WTC11 (cell line): ENCODE measurements around the gene CHCHD1. TPM values are rescaled to one million over a fixed set of nuclear protein-coding genes. Genes with fewer than 3 reads are reported as not detected.

Experiments used
- ATAC-seq: fragments of 200-7000 bp; cut with Tn5 transposase; 2 replicates; pipeline ENCODE4 v1.10.0; 2021; ENCODE audit warnings: mild to moderate bottlenecking, moderate library complexity
- CTCF ChIA-PET: fragments of 300-600 bp; sonication (Branson Sonifier 250); formaldehyde crosslinking; loops from one replicate; lab custom pipeline; 2021; ENCODE audit warnings: antibody characterized with exemption; lab: Charles Lee
- POLR2A ChIA-PET: fragments of 350-600 bp; sonication (Branson Sonifier 250); formaldehyde crosslinking; loops from one replicate; lab custom pipeline; 2021; ENCODE audit warnings: antibody characterized with exemption; lab: Charles Lee
- DNase-seq: peaks from one replicate; pipeline ENCODE4 v3.0.0; 2021; ENCODE audit warnings: low spot score
- H3K27ac Mint-ChIP-seq: 2 replicates; pipeline ENCODE4 v1.8.0; 2021; ENCODE audit warnings: mixed read lengths
- H3K27me3 Mint-ChIP-seq: 2 replicates; pipeline ENCODE4 v1.8.0; 2021; ENCODE audit warnings: low read depth, mild to moderate bottlenecking, moderate library complexity, mixed read lengths
- H3K36me3 Mint-ChIP-seq: 2 replicates; pipeline ENCODE4 v1.8.0; 2021; ENCODE audit warnings: mixed read lengths
- H3K4me1 Mint-ChIP-seq: 2 replicates; pipeline ENCODE4 v1.8.0; 2022; ENCODE audit warnings: mixed read lengths
- H3K4me3 Mint-ChIP-seq: 2 replicates; pipeline ENCODE4 v1.8.0; 2021; ENCODE audit warnings: mild to moderate bottlenecking, moderate library complexity, mixed read lengths
- H3K9me3 Mint-ChIP-seq: 2 replicates; pipeline ENCODE4 v1.8.0; 2021; ENCODE audit warnings: mixed read lengths
- CBFB ChIP-seq: sonication (generic); formaldehyde crosslinking; IDR thresholded peaks from 2 replicates; pipeline ENCODE4 v1.8.1; 2022; ENCODE audit warnings: mild to moderate bottlenecking, low read depth, missing genetic modification reagents
- EMX1 ChIP-seq: fragments of 250-450 bp; sonication (Bioruptor Pico); IDR thresholded peaks from 2 replicates; pipeline ENCODE4 v1.8.0; 2021; ENCODE audit warnings: mild to moderate bottlenecking
- ESRRA ChIP-seq: sonication (generic); formaldehyde crosslinking; IDR thresholded peaks from 2 replicates; pipeline ENCODE4 v1.8.1; 2022; ENCODE audit warnings: mild to moderate bottlenecking, missing genetic modification reagents, borderline replicate concordance
- ETV6 ChIP-seq: sonication (generic); formaldehyde crosslinking; IDR thresholded peaks from 2 replicates; pipeline ENCODE4 v1.8.1; 2022; ENCODE audit warnings: mild to moderate bottlenecking, missing genetic modification reagents
- FOXJ3 ChIP-seq: sonication (generic); formaldehyde crosslinking; IDR thresholded peaks from 2 replicates; pipeline ENCODE4 v1.9.0; 2021; ENCODE audit warnings: missing genetic modification reagents, mild to moderate bottlenecking, borderline replicate concordance
- FOXP1 ChIP-seq: sonication (generic); formaldehyde crosslinking; IDR thresholded peaks from 2 replicates; pipeline ENCODE4 v1.8.0; 2022; ENCODE audit warnings: missing genetic modification reagents, mild to moderate bottlenecking, moderate library complexity, borderline replicate concordance
- KAT7 ChIP-seq: sonication (generic); formaldehyde crosslinking; IDR thresholded peaks from 2 replicates; pipeline ENCODE4 v1.8.1; 2023; ENCODE audit warnings: missing genetic modification reagents, mild to moderate bottlenecking, borderline replicate concordance
- NR1H2 ChIP-seq: sonication (generic); formaldehyde crosslinking; IDR thresholded peaks from 2 replicates; pipeline ENCODE4 v1.9.0; 2021; ENCODE audit warnings: mild to moderate bottlenecking, moderate library complexity, missing genetic modification reagents
- PRRX2 ChIP-seq: fragments of 250-450 bp; sonication (Bioruptor Pico); IDR thresholded peaks from 2 replicates; pipeline ENCODE4 v1.8.0; 2021; ENCODE audit warnings: mild to moderate bottlenecking
- RELA ChIP-seq: sonication (generic); formaldehyde crosslinking; IDR thresholded peaks from 2 replicates; pipeline ENCODE4 v1.8.1; 2022; ENCODE audit warnings: missing genetic modification reagents, mild to moderate bottlenecking, borderline replicate concordance
- ZNF232 ChIP-seq: sonication (generic); formaldehyde crosslinking; IDR thresholded peaks from 2 replicates; pipeline ENCODE4 v1.8.0; 2022; ENCODE audit warnings: mild to moderate bottlenecking, missing genetic modification reagents
- ZNF416 ChIP-seq: fragments of 250-450 bp; sonication (Bioruptor Pico); IDR thresholded peaks from 2 replicates; pipeline ENCODE4 v1.9.0; 2021; ENCODE audit warnings: mild to moderate bottlenecking, inconsistent platforms
- total RNA-seq: library from RNA; stranded (reverse); gene quantifications from 3 replicates; pipeline ENCODE4 v1.2.3, GENCODE V29; 2021
- TF ChIP-seq, protein P1 (sequence below): sonication (generic); formaldehyde crosslinking; IDR thresholded peaks from 2 replicates; pipeline ENCODE4 v1.8.1; 2023; ENCODE audit warnings: mild to moderate bottlenecking, moderate library complexity, missing genetic modification reagents
- TF ChIP-seq, protein P2 (sequence below): fragments of 250-450 bp; sonication (Bioruptor Pico); IDR thresholded peaks from 2 replicates; pipeline ENCODE4 v1.9.0; 2021; ENCODE audit warnings: mild to moderate bottlenecking, borderline replicate concordance
- TF ChIP-seq, protein P3 (sequence below): sonication (generic); formaldehyde crosslinking; IDR thresholded peaks from 2 replicates; pipeline ENCODE4 v1.8.1; 2022; ENCODE audit warnings: mild to moderate bottlenecking, moderate library complexity, missing genetic modification reagents
- TF ChIP-seq, protein P4 (sequence below): sonication (generic); formaldehyde crosslinking; IDR thresholded peaks from 2 replicates; pipeline ENCODE4 v1.8.1; 2022; ENCODE audit warnings: missing genetic modification reagents, borderline replicate concordance
- TF ChIP-seq, protein P5 (sequence below): sonication (generic); formaldehyde crosslinking; IDR thresholded peaks from 2 replicates; pipeline ENCODE4 v1.8.0; 2023; ENCODE audit warnings: missing genetic modification reagents

CHCHD1 gene
- total RNA-seq, 1 experiment from 2014 or later: 45.9 TPM

DNA sequence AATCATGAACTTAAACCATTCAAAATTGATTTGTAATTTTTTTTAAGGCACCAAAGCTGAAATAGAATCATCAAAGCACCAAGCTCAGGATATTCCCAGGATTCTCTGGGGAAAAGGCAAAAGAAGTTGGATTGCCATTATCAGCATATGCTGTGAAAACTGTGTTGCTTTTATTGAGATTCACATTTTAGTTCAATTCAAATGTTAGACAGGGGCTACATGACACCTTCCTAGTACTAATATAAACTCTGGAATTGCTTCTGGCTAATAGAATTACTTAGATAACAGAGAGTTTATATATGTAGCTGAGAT is 33.8 kb downstream of the CHCHD1 start:
- peaks cover 11% of the 10 kb centered on the region; the same call in 1 of the 2 replicates for H3K36me3 Mint-ChIP-seq
- ChIA-PET POLR2A (no interaction called here), CTCF (interaction anchor here (0.6 to 4.0 kb wide), 3 partner anchors 11 to 64 kb away, joined by 3 to 15 read pairs (median 4); no protein-coding TSS in a partner anchor)
- no peaks in the 10 kb centered on the region for H3K9me3 Mint-ChIP-seq
- no peak overlapping the region; the same call in 1 of the 2 replicates for H3K27ac Mint-ChIP-seq
- TF ChIP-seq FOXJ3 (CRISPR knock-in tag) (no peak), CBFB (CRISPR knock-in tag) (no peak), FOXP1 (no peak), ETV6 (no peak), ZNF232 (CRISPR knock-in tag) (no peak), NR1H2 (CRISPR knock-in tag) (no peak), RELA (CRISPR knock-in tag) (no peak), ESRRA (no peak), EMX1 (no peak), ZNF416 (CRISPR knock-in tag) (no peak), PRRX2 (no peak), KAT7 (no peak)
- TF ChIP-seq, protein P1, sequence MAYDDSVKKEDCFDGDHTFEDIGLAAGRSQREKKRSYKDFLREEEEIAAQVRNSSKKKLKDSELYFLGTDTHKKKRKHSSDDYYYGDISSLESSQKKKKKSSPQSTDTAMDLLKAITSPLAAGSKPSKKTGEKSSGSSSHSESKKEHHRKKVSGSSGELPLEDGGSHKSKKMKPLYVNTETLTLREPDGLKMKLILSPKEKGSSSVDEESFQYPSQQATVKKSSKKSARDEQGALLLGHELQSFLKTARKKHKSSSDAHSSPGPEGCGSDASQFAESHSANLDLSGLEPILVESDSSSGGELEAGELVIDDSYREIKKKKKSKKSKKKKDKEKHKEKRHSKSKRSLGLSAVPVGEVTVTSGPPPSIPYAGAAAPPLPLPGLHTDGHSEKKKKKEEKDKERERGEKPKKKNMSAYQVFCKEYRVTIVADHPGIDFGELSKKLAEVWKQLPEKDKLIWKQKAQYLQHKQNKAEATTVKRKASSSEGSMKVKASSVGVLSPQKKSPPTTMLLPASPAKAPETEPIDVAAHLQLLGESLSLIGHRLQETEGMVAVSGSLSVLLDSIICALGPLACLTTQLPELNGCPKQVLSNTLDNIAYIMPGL (CRISPR knock-in tag): no peak
- TF ChIP-seq, protein P2, sequence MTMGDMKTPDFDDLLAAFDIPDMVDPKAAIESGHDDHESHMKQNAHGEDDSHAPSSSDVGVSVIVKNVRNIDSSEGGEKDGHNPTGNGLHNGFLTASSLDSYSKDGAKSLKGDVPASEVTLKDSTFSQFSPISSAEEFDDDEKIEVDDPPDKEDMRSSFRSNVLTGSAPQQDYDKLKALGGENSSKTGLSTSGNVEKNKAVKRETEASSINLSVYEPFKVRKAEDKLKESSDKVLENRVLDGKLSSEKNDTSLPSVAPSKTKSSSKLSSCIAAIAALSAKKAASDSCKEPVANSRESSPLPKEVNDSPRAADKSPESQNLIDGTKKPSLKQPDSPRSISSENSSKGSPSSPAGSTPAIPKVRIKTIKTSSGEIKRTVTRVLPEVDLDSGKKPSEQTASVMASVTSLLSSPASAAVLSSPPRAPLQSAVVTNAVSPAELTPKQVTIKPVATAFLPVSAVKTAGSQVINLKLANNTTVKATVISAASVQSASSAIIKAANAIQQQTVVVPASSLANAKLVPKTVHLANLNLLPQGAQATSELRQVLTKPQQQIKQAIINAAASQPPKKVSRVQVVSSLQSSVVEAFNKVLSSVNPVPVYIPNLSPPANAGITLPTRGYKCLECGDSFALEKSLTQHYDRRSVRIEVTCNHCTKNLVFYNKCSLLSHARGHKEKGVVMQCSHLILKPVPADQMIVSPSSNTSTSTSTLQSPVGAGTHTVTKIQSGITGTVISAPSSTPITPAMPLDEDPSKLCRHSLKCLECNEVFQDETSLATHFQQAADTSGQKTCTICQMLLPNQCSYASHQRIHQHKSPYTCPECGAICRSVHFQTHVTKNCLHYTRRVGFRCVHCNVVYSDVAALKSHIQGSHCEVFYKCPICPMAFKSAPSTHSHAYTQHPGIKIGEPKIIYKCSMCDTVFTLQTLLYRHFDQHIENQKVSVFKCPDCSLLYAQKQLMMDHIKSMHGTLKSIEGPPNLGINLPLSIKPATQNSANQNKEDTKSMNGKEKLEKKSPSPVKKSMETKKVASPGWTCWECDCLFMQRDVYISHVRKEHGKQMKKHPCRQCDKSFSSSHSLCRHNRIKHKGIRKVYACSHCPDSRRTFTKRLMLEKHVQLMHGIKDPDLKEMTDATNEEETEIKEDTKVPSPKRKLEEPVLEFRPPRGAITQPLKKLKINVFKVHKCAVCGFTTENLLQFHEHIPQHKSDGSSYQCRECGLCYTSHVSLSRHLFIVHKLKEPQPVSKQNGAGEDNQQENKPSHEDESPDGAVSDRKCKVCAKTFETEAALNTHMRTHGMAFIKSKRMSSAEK (CRISPR knock-in tag): no peak
- TF ChIP-seq, protein P3, sequence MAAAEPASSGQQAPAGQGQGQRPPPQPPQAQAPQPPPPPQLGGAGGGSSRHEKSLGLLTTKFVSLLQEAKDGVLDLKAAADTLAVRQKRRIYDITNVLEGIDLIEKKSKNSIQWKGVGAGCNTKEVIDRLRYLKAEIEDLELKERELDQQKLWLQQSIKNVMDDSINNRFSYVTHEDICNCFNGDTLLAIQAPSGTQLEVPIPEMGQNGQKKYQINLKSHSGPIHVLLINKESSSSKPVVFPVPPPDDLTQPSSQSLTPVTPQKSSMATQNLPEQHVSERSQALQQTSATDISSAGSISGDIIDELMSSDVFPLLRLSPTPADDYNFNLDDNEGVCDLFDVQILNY: no peak
- TF ChIP-seq, protein P4, sequence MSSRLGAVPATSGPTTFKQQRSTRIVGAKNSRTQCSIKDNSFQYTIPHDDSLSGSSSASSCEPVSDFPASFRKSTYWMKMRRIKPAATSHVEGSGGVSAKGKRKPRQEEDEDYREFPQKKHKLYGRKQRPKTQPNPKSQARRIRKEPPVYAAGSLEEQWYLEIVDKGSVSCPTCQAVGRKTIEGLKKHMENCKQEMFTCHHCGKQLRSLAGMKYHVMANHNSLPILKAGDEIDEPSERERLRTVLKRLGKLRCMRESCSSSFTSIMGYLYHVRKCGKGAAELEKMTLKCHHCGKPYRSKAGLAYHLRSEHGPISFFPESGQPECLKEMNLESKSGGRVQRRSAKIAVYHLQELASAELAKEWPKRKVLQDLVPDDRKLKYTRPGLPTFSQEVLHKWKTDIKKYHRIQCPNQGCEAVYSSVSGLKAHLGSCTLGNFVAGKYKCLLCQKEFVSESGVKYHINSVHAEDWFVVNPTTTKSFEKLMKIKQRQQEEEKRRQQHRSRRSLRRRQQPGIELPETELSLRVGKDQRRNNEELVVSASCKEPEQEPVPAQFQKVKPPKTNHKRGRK: no peak
- TF ChIP-seq, protein P5, sequence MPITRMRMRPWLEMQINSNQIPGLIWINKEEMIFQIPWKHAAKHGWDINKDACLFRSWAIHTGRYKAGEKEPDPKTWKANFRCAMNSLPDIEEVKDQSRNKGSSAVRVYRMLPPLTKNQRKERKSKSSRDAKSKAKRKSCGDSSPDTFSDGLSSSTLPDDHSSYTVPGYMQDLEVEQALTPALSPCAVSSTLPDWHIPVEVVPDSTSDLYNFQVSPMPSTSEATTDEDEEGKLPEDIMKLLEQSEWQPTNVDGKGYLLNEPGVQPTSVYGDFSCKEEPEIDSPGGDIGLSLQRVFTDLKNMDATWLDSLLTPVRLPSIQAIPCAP (CRISPR knock-in tag): no peak
- TF ChIP-seq, all 79 proteins: peak for 0
- peaks cover 6% of the 10 kb centered on the region for H3K4me1 Mint-ChIP-seq
- H3K27me3 Mint-ChIP-seq: no peaks in the 10 kb centered on the region
- DNase-seq (no peak), ATAC-seq (no peak)
- no peak overlapping the region for H3K4me3 Mint-ChIP-seq
